Measurements from ENCODE around the gene TIGD6.
"Not testable (repeated sequence)": the region's sequence is repeated elsewhere in the genome, so short reads cannot be mapped to it uniquely, and the experiment has no call there.

Gene TIGD6
- total RNA-seq = 2.6 to 3.1 reads per million in 2 donors

GRCh38 chr5:150000256-150000989 is at the start of gene TIGD6, which contains the start of gene HMGXB3:
TSS of gene TIGD6 (minus strand) at chr5:150000654. CDS start at chr5:149996348, 4,306 bp downstream.
TSS of gene HMGXB3 (plus strand) at chr5:150000739. CDS start at chr5:150004853, 4,114 bp downstream.
- peak; percentile 57 to 93 (median 81) for DNase-seq

DNA sequence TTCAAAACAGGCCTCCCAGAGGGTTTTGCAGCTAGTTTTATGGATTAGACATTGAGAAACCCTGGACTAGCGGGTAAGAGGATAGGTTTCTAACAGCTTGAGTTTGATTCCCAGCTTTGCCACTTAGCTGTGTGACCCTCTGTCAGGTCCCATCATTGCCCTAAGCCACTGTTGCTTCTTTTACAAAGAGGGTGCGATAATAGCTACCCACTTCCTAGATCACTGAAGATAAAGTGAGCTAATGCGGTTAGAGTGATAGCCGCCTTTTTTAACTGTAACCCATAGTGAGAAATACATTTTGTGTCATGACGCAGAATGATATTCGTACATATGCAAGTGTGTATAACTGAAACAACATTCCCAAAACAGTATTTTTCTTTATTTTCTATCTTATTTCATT is 45.6 kb upstream of the TIGD6 start:
- peak in 2 of 5 experiments; percentile 68 to 72 for DNase-seq

- no peak for DNase-seq
These were observed 45.1 kb upstream of the TIGD6 start for GRCh38 chr5:150045549-150045948.

GRCh38 chr5:150044712-150045111 is 44.3 kb upstream of the TIGD6 start:
- no peak for DNase-seq

DNA sequence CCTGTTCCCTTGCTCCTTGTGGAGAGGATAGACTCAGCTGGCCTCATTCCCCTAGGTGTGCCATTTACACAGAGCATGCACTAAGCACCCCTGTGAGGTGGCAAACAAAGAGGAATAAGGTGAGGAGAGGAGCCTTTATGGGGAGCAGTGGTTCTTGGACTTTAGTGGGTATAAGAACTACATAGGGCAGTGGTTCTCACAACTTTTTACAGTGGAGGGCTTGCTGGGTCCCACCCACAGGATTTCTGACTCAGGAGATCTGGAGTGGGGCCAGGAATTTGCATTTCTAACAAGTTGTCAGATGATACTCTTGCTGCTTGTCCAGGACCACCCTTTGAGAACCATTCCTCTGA is 43.9 kb upstream of the TIGD6 start:
- no peak for DNase-seq

- peak in 1 of 5 experiments; percentile 28 for DNase-seq
These were observed 43.3 kb upstream of the TIGD6 start for GRCh38 chr5:150043657-150044328.

DNA sequence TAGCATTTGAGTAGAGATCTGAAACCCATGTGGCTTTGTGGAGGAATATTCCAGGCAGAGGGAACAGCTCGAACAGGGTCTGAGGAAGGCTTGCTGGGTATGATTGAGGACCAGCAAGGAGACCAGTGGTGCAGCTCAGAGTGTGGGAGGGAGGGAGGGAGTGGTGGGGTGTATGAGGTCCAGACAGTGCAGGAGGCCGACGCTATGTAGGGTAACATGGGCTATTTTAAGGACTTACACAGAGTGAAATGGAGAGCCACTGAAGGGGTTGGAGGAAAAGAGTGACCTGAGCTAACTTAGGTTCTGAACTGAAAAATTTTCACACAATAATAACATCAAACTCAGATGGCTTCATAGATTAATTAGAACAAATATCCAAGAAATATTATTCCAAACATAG is 42.0 kb upstream of the TIGD6 start:
- DNase-seq = no peak

GRCh38 chr5:150038547-150038946 is 38.1 kb upstream of the TIGD6 start:
- no peak for DNase-seq

DNA sequence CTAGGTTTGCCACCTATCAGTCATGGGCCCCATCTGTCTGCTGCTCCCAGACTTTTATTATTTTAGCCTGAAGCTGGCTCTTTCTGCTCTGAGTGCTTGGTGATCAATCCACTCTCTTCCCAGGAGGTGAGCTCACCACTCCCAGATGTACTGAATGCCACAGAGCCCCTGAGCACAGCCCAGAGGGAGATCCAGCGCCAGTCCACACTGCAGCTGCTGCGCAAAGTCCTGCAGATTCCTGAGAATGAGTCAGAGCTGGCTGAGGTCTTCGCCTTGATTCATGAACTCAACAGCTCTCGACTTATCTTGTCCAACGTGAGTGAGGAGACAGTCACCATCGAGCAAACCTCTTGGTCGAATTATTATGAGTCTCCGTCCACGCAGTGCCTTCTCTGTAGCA is 36.1 kb upstream of the TIGD6 start:
- no peak for DNase-seq

DNA sequence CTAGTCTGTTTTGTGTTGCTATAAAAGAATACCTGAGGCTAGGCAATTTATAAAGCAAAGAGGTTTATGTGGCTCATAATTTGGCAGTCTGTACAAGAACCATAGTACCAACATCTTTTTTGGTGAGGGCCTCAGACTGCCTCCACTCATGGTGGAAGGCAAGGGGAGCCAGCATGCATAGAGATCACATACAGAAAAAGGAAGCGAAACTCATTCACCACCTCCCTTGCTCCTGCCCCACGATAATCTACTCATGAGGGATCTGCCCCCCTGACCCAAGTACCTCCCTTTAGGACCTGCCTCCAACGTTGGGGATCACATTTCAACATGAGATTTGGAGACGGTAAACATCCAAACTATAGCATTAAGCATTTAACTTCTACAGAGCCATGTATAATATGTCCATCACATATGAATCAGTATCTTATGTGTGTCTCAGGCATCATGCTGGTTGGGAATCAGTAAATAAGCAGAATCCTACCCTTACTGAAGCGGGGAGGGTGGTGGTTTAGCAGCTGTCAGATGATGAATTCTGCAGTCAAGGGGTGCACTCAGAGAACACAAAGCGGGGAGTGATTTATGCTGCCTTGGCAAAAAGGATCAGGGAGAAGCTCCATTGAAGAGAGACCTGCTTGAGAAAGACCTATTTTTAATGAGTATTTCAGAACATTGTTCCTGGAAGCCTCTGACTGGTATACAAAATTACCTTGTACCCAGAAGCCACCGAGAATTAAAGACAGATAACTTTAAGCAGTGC is 34.9 kb upstream of the TIGD6 start:
- no peak for DNase-seq

- DNase-seq = no peak
These were observed 34.2 kb upstream of the TIGD6 start for GRCh38 chr5:150034662-150035061.

GRCh38 chr5:150033334-150033733 is 32.9 kb upstream of the TIGD6 start:
- DNase-seq = no peak

DNA sequence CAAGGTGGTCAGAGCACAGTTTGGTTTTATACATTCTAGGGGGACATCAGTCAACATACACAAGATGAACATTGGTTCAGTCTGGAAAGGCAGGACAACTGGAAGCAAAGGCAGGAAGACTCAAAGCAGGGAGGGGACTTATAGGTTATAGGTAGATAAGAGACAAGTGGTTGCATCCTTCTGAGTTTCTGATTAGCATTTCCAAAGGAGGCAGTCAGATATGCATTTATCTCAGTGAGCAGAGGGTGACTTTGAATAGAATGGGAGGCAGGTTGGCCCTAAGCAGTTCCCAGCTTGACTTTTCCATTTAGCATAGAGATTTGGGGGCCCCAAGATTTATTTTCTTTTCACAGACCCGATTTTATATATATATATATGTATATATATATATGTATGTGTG is 27.6 kb upstream of the TIGD6 start:
- DNase-seq = not testable (repeated sequence)

DNA sequence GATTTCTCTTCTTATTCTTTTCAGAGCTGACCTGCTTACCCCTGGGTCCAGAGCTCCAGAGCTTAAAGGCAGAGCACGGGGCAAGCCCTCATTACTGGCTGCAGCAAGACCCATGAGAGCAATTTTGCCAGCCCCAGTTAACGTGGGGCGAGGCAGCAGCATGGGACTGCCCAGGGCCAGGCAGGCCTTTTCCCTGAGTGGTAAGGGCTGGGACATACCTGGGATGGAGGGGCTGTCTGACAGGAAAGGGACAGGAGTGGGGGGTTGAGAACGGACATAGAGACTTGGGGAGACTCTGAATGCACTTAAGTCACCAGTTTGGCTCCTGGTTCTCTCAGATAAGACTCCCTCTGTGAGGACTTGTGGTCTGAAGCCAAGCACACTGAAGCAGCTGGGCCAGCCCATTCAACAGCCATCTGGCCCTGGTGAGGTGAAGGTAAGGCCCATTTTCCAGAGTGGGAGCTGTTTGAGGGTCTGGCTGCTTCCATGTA is 26.3 kb upstream of the TIGD6 start:
- DNase-seq = no peak

- peak in 1 of 5 experiments; percentile 8 for DNase-seq
These were observed 24.0 kb upstream of the TIGD6 start for GRCh38 chr5:150024346-150024984.

GRCh38 chr5:150023136-150023535 is 22.7 kb upstream of the TIGD6 start:
- DNase-seq = no peak

DNA sequence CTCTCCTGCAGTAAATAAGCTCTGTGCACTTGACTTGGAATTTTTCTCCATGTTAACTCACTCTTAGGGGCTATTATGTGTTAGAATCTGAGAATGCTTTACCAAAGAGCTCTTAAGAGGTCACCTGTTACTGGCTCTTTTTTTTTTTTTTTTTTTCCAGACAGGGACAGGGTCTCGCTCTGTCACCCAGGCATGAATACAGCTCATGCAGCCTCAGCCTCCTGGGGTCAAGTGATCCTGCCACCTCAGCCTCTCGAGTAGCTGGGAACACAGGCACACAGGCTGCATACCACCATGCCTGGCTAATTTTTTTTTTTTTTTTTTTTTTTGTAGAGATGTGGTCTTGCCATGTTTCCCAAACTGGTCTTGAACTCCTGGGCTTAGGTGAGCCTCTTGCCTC is 22.2 kb upstream of the TIGD6 start:
- no peak for DNase-seq

DNA sequence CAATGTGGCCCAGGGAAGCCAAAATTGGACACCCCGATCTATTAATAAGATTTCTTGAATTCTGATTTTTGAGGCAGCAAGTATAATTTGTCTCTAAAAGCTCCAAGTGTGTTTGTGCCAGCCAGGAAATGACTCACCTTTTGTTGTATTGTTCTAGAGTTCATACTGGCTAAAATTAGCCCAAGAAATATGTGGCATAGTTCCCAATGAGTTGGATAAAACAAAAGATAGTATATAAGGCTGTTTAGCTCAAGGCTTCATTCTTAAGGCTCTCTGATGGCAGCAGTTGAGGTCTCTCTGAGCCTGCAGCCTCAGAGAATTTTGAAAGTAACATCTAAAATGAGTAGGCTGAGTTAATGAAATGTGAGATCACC is 21.7 kb upstream of the TIGD6 start:
- no peak for DNase-seq

DNA sequence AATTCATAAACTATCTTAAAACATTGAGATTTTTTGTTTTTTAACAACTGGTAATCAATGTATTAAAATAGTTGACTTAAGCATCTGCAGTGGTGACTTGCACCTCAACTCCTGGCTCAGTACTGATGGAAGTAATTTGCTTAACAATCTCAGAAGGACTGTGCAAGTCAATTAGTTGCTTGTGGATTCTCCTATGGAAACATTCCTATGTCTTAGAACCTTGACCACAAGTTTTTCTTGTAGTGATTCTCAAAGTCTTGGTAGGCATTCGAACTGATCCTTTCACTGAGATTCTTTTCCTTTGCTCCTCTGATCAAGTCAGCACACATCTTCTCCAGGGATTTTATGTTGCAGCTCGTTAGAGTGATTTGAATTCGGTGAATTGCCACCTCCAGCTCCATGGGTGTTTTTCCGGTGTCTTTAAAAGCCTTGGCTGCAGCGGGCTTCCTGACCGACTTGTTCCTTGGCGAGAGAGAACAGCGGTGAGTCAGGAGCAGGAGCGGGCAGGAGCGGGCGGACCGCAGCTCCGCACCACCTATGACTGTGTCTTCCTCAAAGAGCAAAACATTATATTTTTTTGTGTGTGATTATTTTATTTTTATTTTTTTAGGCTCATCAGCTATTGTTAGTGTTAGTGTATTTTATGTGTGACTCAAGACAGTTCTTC is 21.2 kb upstream of the TIGD6 start:
- no peak for DNase-seq

DNA sequence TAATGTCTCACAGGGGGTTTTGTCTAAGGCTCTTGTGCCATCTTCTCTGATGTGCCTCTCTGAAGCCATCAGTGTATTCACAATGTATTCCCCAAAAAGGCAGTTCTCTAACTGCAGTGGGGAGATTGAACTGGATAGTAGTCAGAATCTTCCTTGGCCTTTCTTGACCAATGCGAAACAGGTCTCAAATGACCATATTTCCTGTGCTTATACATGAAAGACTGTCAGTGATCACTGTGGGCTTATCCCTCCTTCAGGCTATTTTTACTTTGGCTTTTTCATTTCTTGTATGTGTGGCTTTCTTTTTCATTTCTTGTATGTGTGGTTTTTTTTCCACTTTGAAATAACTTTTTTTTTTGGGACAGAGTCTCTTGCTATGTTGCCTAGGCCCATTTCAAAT is 19.8 kb upstream of the TIGD6 start:
- DNase-seq = no peak

DNA sequence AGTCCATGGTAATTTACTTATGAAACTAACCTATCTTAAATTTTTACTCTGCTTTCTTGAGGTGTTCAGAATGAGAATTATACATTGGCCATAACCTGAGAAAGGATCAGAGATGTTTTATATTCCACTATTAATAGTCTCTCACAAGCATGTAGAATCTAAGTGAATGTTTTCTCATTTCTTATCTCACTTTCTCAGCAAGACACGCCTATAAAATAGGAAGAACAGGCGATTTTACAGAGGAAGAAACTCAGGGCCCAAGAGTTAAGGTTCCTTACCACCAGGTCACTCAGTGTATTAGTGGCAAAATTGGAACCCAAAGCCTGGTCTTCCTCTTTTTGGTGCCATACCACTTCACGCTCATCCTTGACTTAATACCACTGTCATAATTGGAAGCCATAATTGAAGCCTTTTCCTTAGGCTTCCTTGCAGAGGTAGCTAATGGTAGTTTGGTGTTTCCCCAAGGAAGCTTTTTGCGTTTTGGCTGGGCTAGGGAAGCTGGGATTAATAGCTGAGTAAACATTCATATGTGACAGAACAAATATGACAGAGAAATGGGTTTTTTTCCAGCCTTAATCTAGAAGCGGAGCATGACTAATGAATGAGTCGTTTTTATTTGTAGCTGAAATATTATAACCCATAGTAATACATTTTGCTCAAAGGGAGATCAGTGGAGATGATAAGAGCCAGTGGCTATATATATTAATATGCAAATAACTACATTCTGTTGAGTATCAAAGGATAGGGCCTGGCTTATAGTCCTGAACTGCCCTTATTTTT is 17.0 kb upstream of the TIGD6 start:
- no peak for DNase-seq

DNA sequence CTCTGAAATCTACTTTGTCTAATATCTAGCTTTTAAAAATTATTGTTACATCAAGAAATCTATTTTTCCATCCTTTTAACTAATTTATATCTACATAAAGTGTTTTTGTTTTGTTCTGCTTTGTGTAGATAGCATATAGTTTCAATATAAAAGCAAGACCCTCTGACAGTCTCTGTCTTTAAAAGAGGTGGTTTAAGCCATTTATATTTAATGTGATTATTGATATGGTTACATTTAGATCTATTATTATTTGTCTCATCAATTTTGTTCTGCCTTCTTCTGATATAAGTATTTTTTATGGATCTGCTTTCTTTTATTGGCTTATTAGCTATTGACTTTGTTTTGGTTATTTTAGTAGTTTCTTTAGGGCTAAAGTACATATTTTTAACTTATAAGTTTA is 16.1 kb upstream of the TIGD6 start:
- no peak for DNase-seq
